ENCODE measurements around the gene VPS37C. TPM values are rescaled to one million over a fixed set of nuclear protein-coding genes. Genes with fewer than 3 reads are reported as not detected.

VPS37C gene
- total and polyA plus RNA-seq, 2 experiments from 2014 or later, result 13.1 to 13.4 TPM

GRCh38 chr11:61158691-61159381 is 2.4 kb downstream of the VPS37C start:
- Histone ChIP-seq H2AFZ (no peak overlapping the region), H3F3A (ENCODE audit: insufficient read depth) (peaks cover 27% of the 10 kb centered on the region), H3K79me2 (ENCODE audit: insufficient read depth) (peaks cover 50% of the 10 kb centered on the region), H3K4me2 (ENCODE audit: unreplicated experiment) (peak overlapping the region; percentile 88), H3K9me2 (ENCODE audit: insufficient read depth) (no peaks in the 10 kb centered on the region), H3K9me3 (ENCODE audit: low read depth) (no peaks in the 10 kb centered on the region), H3K9ac (peak overlapping the region; percentile 54), H3K27me3 (replicated peaks; ENCODE audit: insufficient read depth) (no peaks in the 10 kb centered on the region), H3K4me1 (ENCODE audit: insufficient read depth) (peaks cover 32% of the 10 kb centered on the region), H4K20me1 (ENCODE audit: insufficient read depth) (no peaks in the 10 kb centered on the region), H3K4me3 (peak overlapping the region; percentile 23), H3K36me3 (ENCODE audit: low read depth) (no peaks in the 10 kb centered on the region), H3K27ac (peak overlapping the region; percentile 61)
- peak; percentile 80 for DNase-seq
- TF ChIP-seq EZH2phosphoT487 (IDR thresholded peaks at IDR 0.05; ENCODE audit: insufficient read depth, low read depth), result no peak
- no peak for TF ChIP-seq EZH2 (IDR thresholded peaks at IDR 0.05; ENCODE audit: insufficient read depth, poor library complexity, severe bottlenecking)
- in situ Hi-C loops (cut with MboI), result no loop called here
- WGBS, 2 experiments (ENCODE audit: low coverage in 1 of 2, low lambda C conversion rate in 2 of 2, missing lambda C conversion rate in 2 of 2), result 9 to 15% methylated on average over 3 of the region's 3 CpGs

- H3K79me2 ChIP-seq (ENCODE audit: insufficient read depth), result peaks cover 54% of the 10 kb centered on the region
These were observed 3.5 kb downstream of the VPS37C start for GRCh38 chr11:61157743-61158142.

GRCh38 chr11:61155741-61156140 is 5.5 kb downstream of the VPS37C start:
- TF ChIP-seq EZH2 (IDR thresholded peaks at IDR 0.05; ENCODE audit: insufficient read depth, poor library complexity, severe bottlenecking) (no peak), EZH2phosphoT487 (IDR thresholded peaks at IDR 0.05; ENCODE audit: insufficient read depth, low read depth) (no peak)
- H3K9ac ChIP-seq, result no peak overlapping the region
- no peak overlapping the region for H3K27ac ChIP-seq
- no peak for DNase-seq
- no peaks in the 10 kb centered on the region for H4K20me1 ChIP-seq (ENCODE audit: insufficient read depth)
- WGBS, 2 experiments (ENCODE audit: low coverage in 1 of 2, low lambda C conversion rate in 2 of 2, missing lambda C conversion rate in 2 of 2), result 96 to 98% methylated on average over 5 of the region's 5 CpGs
- H3K4me2 ChIP-seq (ENCODE audit: unreplicated experiment), result no peak overlapping the region
- H3K4me1 ChIP-seq (ENCODE audit: insufficient read depth), result peaks cover 38% of the 10 kb centered on the region
- no peaks in the 10 kb centered on the region for H3K9me2 ChIP-seq (ENCODE audit: insufficient read depth)
- H3K9me3 ChIP-seq (ENCODE audit: low read depth), result no peaks in the 10 kb centered on the region
- H3F3A ChIP-seq (ENCODE audit: insufficient read depth), result peaks cover 40% of the 10 kb centered on the region
- peaks cover 72% of the 10 kb centered on the region for H3K79me2 ChIP-seq (ENCODE audit: insufficient read depth)
- H2AFZ ChIP-seq, result no peak overlapping the region
- no peaks in the 10 kb centered on the region for H3K36me3 ChIP-seq (ENCODE audit: low read depth)
- H3K27me3 ChIP-seq (replicated peaks; ENCODE audit: insufficient read depth), result no peaks in the 10 kb centered on the region
- H3K4me3 ChIP-seq, result no peak overlapping the region
- in situ Hi-C loops (cut with MboI), result no loop called here

More at GRCh38 chr11:61157743-61158142, 3.5 kb downstream of the VPS37C start:
- H3K9ac ChIP-seq, result no peak overlapping the region
- no peak overlapping the region for H2AFZ ChIP-seq
- 89 to 93% methylated on average over 3 of the region's 3 CpGs for WGBS, 2 experiments (ENCODE audit: low coverage in 1 of 2, low lambda C conversion rate in 2 of 2, missing lambda C conversion rate in 2 of 2)
- H3K27me3 ChIP-seq (replicated peaks; ENCODE audit: insufficient read depth), result no peaks in the 10 kb centered on the region
- peaks cover 43% of the 10 kb centered on the region for H3K4me1 ChIP-seq (ENCODE audit: insufficient read depth)
- TF ChIP-seq EZH2phosphoT487 (IDR thresholded peaks at IDR 0.05; ENCODE audit: insufficient read depth, low read depth), result no peak
- no peak for TF ChIP-seq EZH2 (IDR thresholded peaks at IDR 0.05; ENCODE audit: insufficient read depth, poor library complexity, severe bottlenecking)
- no peak overlapping the region for H3K4me2 ChIP-seq (ENCODE audit: unreplicated experiment)
- H4K20me1 ChIP-seq (ENCODE audit: insufficient read depth), result no peaks in the 10 kb centered on the region
- no peaks in the 10 kb centered on the region for H3K36me3 ChIP-seq (ENCODE audit: low read depth)
- peaks cover 38% of the 10 kb centered on the region for H3F3A ChIP-seq (ENCODE audit: insufficient read depth)
- no peaks in the 10 kb centered on the region for H3K9me3 ChIP-seq (ENCODE audit: low read depth)
- H3K4me3 ChIP-seq, result no peak overlapping the region
- in situ Hi-C loops (cut with MboI), result no loop called here
- no peak overlapping the region for H3K27ac ChIP-seq
- no peak for DNase-seq
- H3K9me2 ChIP-seq (ENCODE audit: insufficient read depth), result no peaks in the 10 kb centered on the region

GRCh38 chr11:61155312-61155711 is 5.9 kb downstream of the VPS37C start:
- peaks cover 36% of the 10 kb centered on the region for H3F3A ChIP-seq (ENCODE audit: insufficient read depth)
- H3K36me3 ChIP-seq (ENCODE audit: low read depth), result no peaks in the 10 kb centered on the region
- H3K27me3 ChIP-seq (replicated peaks; ENCODE audit: insufficient read depth), result no peaks in the 10 kb centered on the region
- no peak overlapping the region for H3K27ac ChIP-seq
- peaks cover 36% of the 10 kb centered on the region for H3K4me1 ChIP-seq (ENCODE audit: insufficient read depth)
- TF ChIP-seq EZH2phosphoT487 (IDR thresholded peaks at IDR 0.05; ENCODE audit: insufficient read depth, low read depth) (no peak), EZH2 (IDR thresholded peaks at IDR 0.05; ENCODE audit: insufficient read depth, poor library complexity, severe bottlenecking) (no peak)
- peaks cover 77% of the 10 kb centered on the region for H3K79me2 ChIP-seq (ENCODE audit: insufficient read depth)
- H3K9ac ChIP-seq, result no peak overlapping the region
- H4K20me1 ChIP-seq (ENCODE audit: insufficient read depth), result no peaks in the 10 kb centered on the region
- 91 to 93% methylated on average over 1 of the region's 1 CpG for WGBS, 2 experiments (ENCODE audit: low coverage in 1 of 2, low lambda C conversion rate in 2 of 2, missing lambda C conversion rate in 2 of 2)
- no peak overlapping the region for H2AFZ ChIP-seq
- H3K9me2 ChIP-seq (ENCODE audit: insufficient read depth), result no peaks in the 10 kb centered on the region
- in situ Hi-C loops (cut with MboI), result no loop called here
- DNase-seq, result no peak
- no peak overlapping the region for H3K4me2 ChIP-seq (ENCODE audit: unreplicated experiment)
- no peaks in the 10 kb centered on the region for H3K9me3 ChIP-seq (ENCODE audit: low read depth)
- H3K4me3 ChIP-seq, result no peak overlapping the region
